Tibial nerve (tissue), 4 donors: Measurements from ENCODE around the gene TARDBP. TPM values are rescaled to one million over a fixed set of nuclear protein-coding genes. Genes with fewer than 3 reads are reported as not detected.
A peak's percentile ranks its signal among the peaks of the same experiment; 100 is the strongest.
"Not testable (repeated sequence)": the region's sequence is repeated elsewhere in the genome, so short reads cannot be mapped to it uniquely, and the experiment has no call there.

Source experiments
- DNase-seq, 2 donors: peaks; one replicate each; pipeline ENCODE4 v3.0.0-alpha.2; 2019; ENCODE audit warnings: low spot score in 2 of 2
- H3K27ac ChIP-seq, 4 donors: fragments of 200-600 bp; sonication (generic) in 3 of 4; one replicate each; pipeline ENCODE4 v1.5.1; 2017 to 2019; ENCODE audit warnings: mild to moderate bottlenecking in 1 of 4
- H3K27me3 ChIP-seq, 2 donors: fragments of 200-600 bp; sonication (generic) in 1 of 2; one replicate each; pipeline versions ENCODE4 v1.5.1 to v1.6.0; 2017 to 2019
- H3K36me3 ChIP-seq, 3 donors: fragments of 200-600 bp; sonication (generic); one replicate each; pipeline ENCODE4 v1.5.1; 2018 to 2019
- H3K4me1 ChIP-seq, 4 donors: fragments of 200-600 bp; sonication (generic) in 3 of 4; one replicate each; pipeline ENCODE4 v1.5.1; 2017 to 2019
- H3K4me3 ChIP-seq, 4 donors: fragments of 200-600 bp; sonication (generic) in 3 of 4; one replicate each; pipeline ENCODE4 v1.5.1; 2017 to 2019; ENCODE audit warnings: mild to moderate bottlenecking in 1 of 4, moderate library complexity in 1 of 4
- H3K9me3 ChIP-seq, 4 donors: fragments of 200-600 bp; sonication (generic) in 3 of 4; one replicate each; pipeline ENCODE4 v1.5.1; 2017 to 2019
- EP300 ChIP-seq, 2 donors: sonication (generic); formaldehyde crosslinking; IDR thresholded peaks; one replicate each; pipeline ENCODE4 v1.6.1; 2017; ENCODE audit warnings: antibody characterized with exemption in 2 of 2, mild to moderate bottlenecking in 1 of 2
- POLR2A ChIP-seq, 2 donors: fragments of 450-650 bp; IDR thresholded peaks; one replicate each; pipeline ENCODE4 v1.6.1; 2017; ENCODE audit warnings: antibody characterized with exemption in 2 of 2, mild to moderate bottlenecking in 2 of 2, moderate library complexity in 2 of 2
- WGBS, 2 donors: methylation state at CpG; one replicate each; pipeline ENCODE4 v1.1.5; 2018; 5-methylcytosine and 5-hydroxymethylcytosine counted together
- total RNA-seq, 4 donors: library from RNA; depleted of rRNA; stranded (reverse); fragments of >200 nt; gene quantifications; one replicate each; pipeline ENCODE4 v1.1.0, GENCODE V29; 2016
- TF ChIP-seq, protein P1 (sequence below), 5 experiments: fragments of 200-600 bp in 3 of 5; fragments of 450-650 bp in 2 of 5; sonication (generic) in 3 of 5; IDR thresholded peaks; one replicate each; pipeline ENCODE4 v1.5.1; 2016 to 2019; ENCODE audit warnings: antibody characterized with exemption in 5 of 5, mild to moderate bottlenecking in 3 of 5, moderate library complexity in 2 of 5

TARDBP gene
- total RNA-seq, 4 donors from 2014 or later, result 165 to 237 (median 171) TPM

DNA sequence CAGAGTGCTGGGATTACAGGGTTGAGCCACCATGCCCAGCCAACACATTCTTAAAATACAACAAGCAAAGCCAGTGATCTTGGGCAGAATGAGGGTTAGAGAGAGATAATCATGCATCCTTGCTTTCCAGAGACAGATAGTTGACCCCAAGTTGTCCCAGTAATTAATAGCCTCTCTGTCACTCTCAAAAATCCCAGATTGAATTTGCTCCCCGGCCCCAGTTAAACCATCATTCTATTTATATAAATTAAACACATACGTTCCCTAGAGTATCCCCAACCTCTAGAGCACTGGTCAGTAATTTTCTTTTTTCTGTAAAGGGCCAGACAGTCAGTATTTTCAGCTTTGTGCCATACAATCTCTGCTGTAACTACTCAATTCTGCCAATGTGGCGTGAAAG, 16.4 kb upstream of the TARDBP start:
- Histone ChIP-seq H3K4me3 (no peak overlapping the region), H3K27ac (no peak overlapping the region), H3K9me3 (peaks cover 0 to 11% (median 0%) of the 10 kb centered on the region in 4 donors), H3K4me1 (no peaks in the 10 kb centered on the region), H3K36me3 (no peaks in the 10 kb centered on the region), H3K27me3 (no peaks in the 10 kb centered on the region)
- 77 to 83% methylated on average over 3 of the region's 3 CpGs for WGBS, 2 donors
- DNase-seq, result no peak
- TF ChIP-seq, protein P1, sequence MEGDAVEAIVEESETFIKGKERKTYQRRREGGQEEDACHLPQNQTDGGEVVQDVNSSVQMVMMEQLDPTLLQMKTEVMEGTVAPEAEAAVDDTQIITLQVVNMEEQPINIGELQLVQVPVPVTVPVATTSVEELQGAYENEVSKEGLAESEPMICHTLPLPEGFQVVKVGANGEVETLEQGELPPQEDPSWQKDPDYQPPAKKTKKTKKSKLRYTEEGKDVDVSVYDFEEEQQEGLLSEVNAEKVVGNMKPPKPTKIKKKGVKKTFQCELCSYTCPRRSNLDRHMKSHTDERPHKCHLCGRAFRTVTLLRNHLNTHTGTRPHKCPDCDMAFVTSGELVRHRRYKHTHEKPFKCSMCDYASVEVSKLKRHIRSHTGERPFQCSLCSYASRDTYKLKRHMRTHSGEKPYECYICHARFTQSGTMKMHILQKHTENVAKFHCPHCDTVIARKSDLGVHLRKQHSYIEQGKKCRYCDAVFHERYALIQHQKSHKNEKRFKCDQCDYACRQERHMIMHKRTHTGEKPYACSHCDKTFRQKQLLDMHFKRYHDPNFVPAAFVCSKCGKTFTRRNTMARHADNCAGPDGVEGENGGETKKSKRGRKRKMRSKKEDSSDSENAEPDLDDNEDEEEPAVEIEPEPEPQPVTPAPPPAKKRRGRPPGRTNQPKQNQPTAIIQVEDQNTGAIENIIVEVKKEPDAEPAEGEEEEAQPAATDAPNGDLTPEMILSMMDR (IDR thresholded peaks at IDR 0.05), result no peak
- TF ChIP-seq EP300 (IDR thresholded peaks at IDR 0.05) (no peak), POLR2A (IDR thresholded peaks at IDR 0.05) (no peak)

DNA sequence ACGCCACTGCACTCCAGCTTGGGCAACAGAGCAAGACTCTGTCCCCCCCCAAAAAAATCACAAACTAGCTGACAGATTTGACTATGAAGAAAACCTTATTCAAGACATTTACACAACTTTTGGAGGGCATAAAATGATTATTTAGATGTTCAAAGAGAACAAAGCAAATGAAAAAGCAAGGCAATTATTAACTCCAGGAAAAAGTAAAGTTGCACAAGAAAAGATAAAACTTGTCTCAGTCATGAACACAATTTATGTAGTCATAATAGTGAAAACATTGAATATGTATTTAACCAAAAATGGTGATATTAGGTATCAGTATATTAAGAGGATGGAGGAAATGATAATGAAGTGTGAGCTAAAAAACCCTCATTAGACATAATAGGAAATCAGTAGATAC, 11.9 kb upstream of the TARDBP start:
- no peaks in the 10 kb centered on the region for H3K36me3 ChIP-seq
- H3K4me1 ChIP-seq, result no peaks in the 10 kb centered on the region
- TF ChIP-seq EP300 (IDR thresholded peaks at IDR 0.05), result no peak
- TF ChIP-seq POLR2A (IDR thresholded peaks at IDR 0.05), result no peak
- TF ChIP-seq, protein P1 (IDR thresholded peaks at IDR 0.05), result no peak
- H3K9me3 ChIP-seq, result peaks cover 0 to 12% (median 0%) of the 10 kb centered on the region in 4 donors
- 92 to 95% methylated on average over 1 of the region's 1 CpG for WGBS, 2 donors
- H3K27ac ChIP-seq, result no peak overlapping the region
- H3K27me3 ChIP-seq, result no peaks in the 10 kb centered on the region
- no peak for DNase-seq
- no peak overlapping the region for H3K4me3 ChIP-seq

DNA sequence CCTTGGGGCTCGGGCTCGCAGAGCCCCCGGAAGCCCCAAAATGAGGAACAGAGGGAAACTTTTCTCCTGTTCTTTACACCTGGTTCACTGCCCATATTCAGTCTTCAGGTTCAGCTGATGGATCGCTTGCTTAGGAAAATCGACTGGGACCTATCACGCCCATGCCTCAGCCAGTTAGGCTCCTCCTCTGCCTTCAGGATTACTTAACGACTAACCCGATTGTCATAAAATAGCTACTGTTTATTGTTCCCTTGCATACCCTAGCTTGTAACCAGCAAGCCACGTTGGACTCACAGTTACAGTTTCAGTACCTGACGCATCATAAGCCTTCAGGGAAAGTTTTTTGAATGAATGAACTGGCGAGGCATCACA, 692 bp downstream of the TARDBP start:
- H3K36me3 ChIP-seq, result peaks cover 0 to 48% (median 30%) of the 10 kb centered on the region in 3 donors
- no peak for TF ChIP-seq EP300 (IDR thresholded peaks at IDR 0.05)
- TF ChIP-seq POLR2A (IDR thresholded peaks at IDR 0.05), result no peak
- TF ChIP-seq, protein P1 (IDR thresholded peaks at IDR 0.05), result no peak
- H3K27me3 ChIP-seq, result no peaks in the 10 kb centered on the region
- H3K9me3 ChIP-seq, result no peaks in the 10 kb centered on the region
- peaks cover 0 to 55% (median 33%) of the 10 kb centered on the region in 4 donors for H3K4me1 ChIP-seq
- peak overlapping the region; percentile 85 to 98 (median 95) for H3K27ac ChIP-seq
- 1 to 3% methylated on average over 8 to 11 of the region's 11 CpGs for WGBS, 2 donors
- DNase-seq, result no peak
- H3K4me3 ChIP-seq, result peak overlapping the region; percentile 79 to 96 (median 90)

DNA sequence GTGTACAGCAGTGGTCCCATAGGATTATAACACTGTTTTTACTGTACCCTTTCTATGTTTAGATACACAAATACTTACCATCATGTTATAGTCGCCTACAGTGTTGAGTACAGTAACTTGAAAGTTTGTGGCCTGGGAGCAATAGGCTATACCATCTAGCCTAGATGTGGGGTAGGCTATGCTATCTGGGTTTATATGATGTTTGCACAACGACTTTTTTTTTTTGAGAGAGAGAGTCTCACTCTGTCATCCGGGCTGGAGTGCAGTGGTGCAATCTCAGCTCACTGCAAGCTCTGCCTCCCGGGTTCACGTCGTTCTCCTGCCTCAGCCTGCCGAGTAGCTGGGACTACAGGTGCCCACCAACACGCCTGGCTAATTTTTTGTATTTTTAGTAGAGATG, 6.9 kb downstream of the TARDBP start:
- Histone ChIP-seq H3K4me1 (peaks cover 0 to 58% (median 17%) of the 10 kb centered on the region in 4 donors), H3K36me3 (peaks cover 12 to 100% (median 63%) of the 10 kb centered on the region in 3 donors)
- WGBS, 2 donors, result 76 to 80% methylated on average over 8 of the region's 8 CpGs
- H3K4me3 ChIP-seq, H3K27me3 ChIP-seq, H3K9me3 ChIP-seq, DNase-seq, H3K27ac ChIP-seq: not testable (repeated sequence)

DNA sequence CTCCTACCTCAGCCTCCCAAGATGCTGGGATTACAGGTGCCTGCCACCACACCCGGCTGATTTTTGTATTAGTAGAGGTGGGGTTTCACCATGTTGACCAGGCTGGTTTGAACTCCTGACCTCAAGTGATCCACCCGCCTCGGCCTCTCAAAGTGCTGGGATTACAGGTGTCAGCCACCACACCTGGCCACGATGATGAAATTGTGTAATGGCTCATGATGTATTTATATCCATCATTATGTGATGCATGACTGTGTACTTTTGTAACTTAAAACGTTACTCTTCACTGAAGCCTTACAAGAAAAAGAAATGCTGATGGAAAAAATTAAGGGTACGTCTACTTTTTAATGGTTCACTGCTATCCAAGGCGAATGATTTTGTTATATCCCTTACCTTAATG, 7.5 kb downstream of the TARDBP start:
- Histone ChIP-seq H3K4me1 (peaks cover 0 to 52% (median 11%) of the 10 kb centered on the region in 4 donors), H3K27me3 (no peaks in the 10 kb centered on the region), H3K27ac (no peak overlapping the region), H3K9me3 (no peaks in the 10 kb centered on the region), H3K36me3 (peaks cover 12 to 100% (median 57%) of the 10 kb centered on the region in 3 donors), H3K4me3 (no peak overlapping the region)
- no peak for DNase-seq
- 90 to 92% methylated on average over 7 of the region's 7 CpGs for WGBS, 2 donors
- TF ChIP-seq POLR2A (IDR thresholded peaks at IDR 0.05), result no peak
- TF ChIP-seq, protein P1 (IDR thresholded peaks at IDR 0.05), result no peak
- no peak for TF ChIP-seq EP300 (IDR thresholded peaks at IDR 0.05)

DNA sequence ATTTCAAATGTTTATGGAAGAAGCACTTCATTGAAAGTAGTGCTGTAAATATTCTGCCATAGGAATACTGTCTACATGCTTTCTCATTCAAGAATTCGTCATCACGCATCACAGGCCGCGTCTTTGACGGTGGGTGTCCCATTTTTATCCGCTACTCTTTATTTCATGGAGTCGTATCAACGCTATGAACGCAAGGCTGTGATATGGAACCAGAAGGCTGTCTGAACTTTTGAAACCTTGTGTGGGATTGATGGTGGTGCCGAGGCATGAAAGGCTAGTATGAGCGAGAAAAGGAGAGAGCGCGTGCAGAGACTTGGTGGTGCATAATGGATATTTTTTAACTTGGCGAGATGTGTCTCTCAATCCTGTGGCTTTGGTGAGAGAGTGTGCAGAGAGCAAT, 10.7 kb downstream of the TARDBP start:
- no peaks in the 10 kb centered on the region for H3K9me3 ChIP-seq
- peaks cover 12 to 95% (median 37%) of the 10 kb centered on the region in 3 donors for H3K36me3 ChIP-seq
- H3K4me3 ChIP-seq, result no peak overlapping the region
- H3K27ac ChIP-seq, result no peak overlapping the region
- H3K27me3 ChIP-seq, result no peaks in the 10 kb centered on the region
- TF ChIP-seq POLR2A (IDR thresholded peaks at IDR 0.05) (no peak), EP300 (IDR thresholded peaks at IDR 0.05) (no peak)
- TF ChIP-seq, protein P1 (IDR thresholded peaks at IDR 0.05), result no peak
- no peak for DNase-seq
- WGBS, 2 donors, result 87 to 93% methylated on average over 14 of the region's 14 CpGs
- H3K4me1 ChIP-seq, result peaks cover 0 to 21% (median 0%) of the 10 kb centered on the region in 4 donors
